Activated CD4-positive, alpha-beta T cell treated with anti-CD3 and anti-CD28 coated beads, Interleukin-2, amount 50 U/mL, for 1 hour (primary cell): ENCODE measurements around the gene KPNA2.
A peak's percentile ranks its signal among the peaks of the same experiment; 100 is the strongest.
"Not testable (repeated sequence)": the region's sequence is repeated elsewhere in the genome, so short reads cannot be mapped to it uniquely, and the experiment has no call there.

Experiments
- DNase-seq: peaks from one replicate; pipeline ENCODE4 v3.0.0-alpha.2; 2020

The KPNA2 gene

GRCh38 chr17:68065366-68065765, 29.8 kb downstream of the KPNA2 start:
- DNase-seq, result not testable (repeated sequence)

- not testable (repeated sequence) for DNase-seq
Measured at GRCh38 chr17:68068512-68068911, 33.0 kb downstream of the KPNA2 start.

- DNase-seq, result not testable (repeated sequence)
Measured at GRCh38 chr17:68070582-68071444, 35.3 kb downstream of the KPNA2 start.

- no peak for DNase-seq
Measured at GRCh38 chr17:68074279-68074678, 38.7 kb downstream of the KPNA2 start.

- DNase-seq, result not testable (repeated sequence)
Measured at GRCh38 chr17:68075953-68076607, 40.5 kb downstream of the KPNA2 start.

GRCh38 chr17:68077498-68077897, 42.0 kb downstream of the KPNA2 start:
- not testable (repeated sequence) for DNase-seq

GRCh38 chr17:68080411-68081150, 45.0 kb downstream of the KPNA2 start:
- no peak for DNase-seq

- not testable (repeated sequence) for DNase-seq
Measured at GRCh38 chr17:68081305-68082265, 46.0 kb downstream of the KPNA2 start.

- no peak for DNase-seq
Measured at GRCh38 chr17:68085771-68086381, 50.3 kb downstream of the KPNA2 start.

GRCh38 chr17:68086666-68087065, 51.1 kb downstream of the KPNA2 start:
- DNase-seq, result not testable (repeated sequence)

- peak; percentile 39 for DNase-seq
Measured at GRCh38 chr17:68087131-68087623, 51.6 kb downstream of the KPNA2 start.

- no peak for DNase-seq
Measured at GRCh38 chr17:68087851-68088250, 52.3 kb downstream of the KPNA2 start.

GRCh38 chr17:68089881-68090280, 54.3 kb downstream of the KPNA2 start:
- no peak for DNase-seq

GRCh38 chr17:68094481-68095078, 59.0 kb downstream of the KPNA2 start:
- DNase-seq, result no peak

- DNase-seq, result no peak
Measured at GRCh38 chr17:68095205-68095811, 59.8 kb downstream of the KPNA2 start.

- no peak for DNase-seq
Measured at GRCh38 chr17:68096111-68096510, 60.6 kb downstream of the KPNA2 start.
